H9 (cell line): Measurements from ENCODE around the gene RGS5. TPM values are rescaled to one million over a fixed set of nuclear protein-coding genes. Genes with fewer than 3 reads are reported as not detected.

Experiments used
- DNase-seq: peaks from one replicate; pipeline ENCODE4 v3.0.0-alpha.2; 2017
- H2AFZ ChIP-seq: one replicate; pipeline ENCODE4 v1.6.1; 2013; ENCODE audit warnings: mild to moderate bottlenecking, low read length, control low read depth, moderate library complexity
- H2AK5ac ChIP-seq: 2 replicates; pipeline ENCODE4 v1.6.1; 2013; ENCODE audit warnings: low read length, control low read depth, mixed read lengths; ENCODE audit not compliant: insufficient read length
- H2BK120ac ChIP-seq: one replicate; pipeline ENCODE4 v1.6.1; 2013; ENCODE audit warnings: low read depth, mild to moderate bottlenecking, low read length, control low read depth, inconsistent platforms; ENCODE audit not compliant: poor library complexity, severe bottlenecking
- H2BK12ac ChIP-seq: 2 replicates; pipeline ENCODE4 v1.6.1; 2013; ENCODE audit warnings: low read length, control low read depth, mixed read lengths, low read depth; ENCODE audit not compliant: insufficient read length
- H2BK15ac ChIP-seq: 2 replicates; pipeline ENCODE4 v1.6.1; 2013; ENCODE audit warnings: low read depth, low read length, control low read depth
- H2BK20ac ChIP-seq: one replicate; pipeline ENCODE4 v1.6.1; 2013; ENCODE audit warnings: low read depth, mild to moderate bottlenecking, low read length, control low read depth, inconsistent platforms; ENCODE audit not compliant: poor library complexity, severe bottlenecking
- H2BK5ac ChIP-seq: 2 replicates; pipeline ENCODE4 v1.6.1; 2013; ENCODE audit warnings: low read length, control low read depth, mixed read lengths; ENCODE audit not compliant: insufficient read length
- H3K14ac ChIP-seq: 2 replicates; pipeline ENCODE4 v1.6.1; 2013; ENCODE audit warnings: low read length, control low read depth; ENCODE audit not compliant: insufficient read depth
- H3K18ac ChIP-seq: 2 replicates; pipeline ENCODE4 v1.6.1; 2013; ENCODE audit warnings: low read depth, mild to moderate bottlenecking, mixed read lengths, low read length, control low read depth; ENCODE audit not compliant: insufficient read length
- H3K23ac ChIP-seq: 2 replicates; pipeline ENCODE4 v1.6.1; 2013; ENCODE audit warnings: low read length, control low read depth, mixed read lengths, low read depth; ENCODE audit not compliant: insufficient read length
- H3K23me2 ChIP-seq: 2 replicates; pipeline ENCODE4 v1.6.1; 2013; ENCODE audit warnings: low read depth, mild to moderate bottlenecking, mixed read lengths, low read length, control low read depth; ENCODE audit not compliant: insufficient read length, poor library complexity, severe bottlenecking
- H3K27ac ChIP-seq: 2 replicates; pipeline ENCODE4 v1.5.1; 2013; ENCODE audit warnings: low read length, control low read depth, mixed read lengths, low read depth; ENCODE audit not compliant: insufficient read length
- H3K27me3 ChIP-seq: 2 replicates; pipeline ENCODE4 v1.6.1; 2013; ENCODE audit warnings: low read length, control low read depth, inconsistent platforms; ENCODE audit not compliant: insufficient read depth
- H3K4ac ChIP-seq: 2 replicates; pipeline ENCODE4 v1.6.1; 2013; ENCODE audit warnings: low read depth, mild to moderate bottlenecking, control low read depth, inconsistent platforms, low read length, moderate library complexity
- H3K4me1 ChIP-seq: 2 replicates; pipeline ENCODE4 v1.6.1; 2013; ENCODE audit warnings: low read length, control low read depth, inconsistent platforms; ENCODE audit not compliant: insufficient read depth
- H3K4me2 ChIP-seq: 2 replicates; pipeline ENCODE4 v1.6.1; 2013; ENCODE audit warnings: low read length, control low read depth, mixed read lengths; ENCODE audit not compliant: insufficient read length, insufficient read depth
- H3K56ac ChIP-seq: 2 replicates; pipeline ENCODE4 v1.6.1; 2013; ENCODE audit warnings: low read depth, mild to moderate bottlenecking, mixed read lengths, low read length, control low read depth; ENCODE audit not compliant: insufficient read length
- H3K79me1 ChIP-seq: 2 replicates; pipeline ENCODE4 v1.6.1; 2013; ENCODE audit warnings: low read depth, mild to moderate bottlenecking, moderate library complexity, low read length, control low read depth, inconsistent platforms; ENCODE audit not compliant: insufficient read depth, poor library complexity, severe bottlenecking
- H3K79me2 ChIP-seq: 2 replicates; pipeline ENCODE4 v1.6.1; 2013; ENCODE audit warnings: low read length, control low read depth, inconsistent platforms; ENCODE audit not compliant: insufficient read depth
- H3K9ac ChIP-seq: 2 replicates; pipeline ENCODE4 v1.6.1; 2013; ENCODE audit warnings: low read length, control low read depth, mixed read lengths; ENCODE audit not compliant: insufficient read length; ENCODE audit errors: extremely low read depth
- H3K9me3 ChIP-seq: one replicate; pipeline ENCODE4 v1.6.1; 2013; ENCODE audit warnings: low read depth, low read length, inconsistent platforms; ENCODE audit not compliant: control insufficient read depth
- H3T11ph ChIP-seq: one replicate; pipeline ENCODE4 v1.6.1; 2013; ENCODE audit warnings: mild to moderate bottlenecking, low read length, control low read depth, inconsistent platforms
- H4K20me1 ChIP-seq: one replicate; pipeline ENCODE4 v1.6.1; 2013; ENCODE audit not compliant: control insufficient read depth, insufficient read length, insufficient read depth
- H4K5ac ChIP-seq: 2 replicates; pipeline ENCODE4 v1.6.1; 2013; ENCODE audit warnings: low read depth, mild to moderate bottlenecking, mixed read lengths, low read length, control low read depth; ENCODE audit not compliant: insufficient read length
- H4K8ac ChIP-seq: replicated peaks from 2 replicates; pipeline ENCODE4 v1.6.1; 2013; ENCODE audit warnings: low read length, control low read depth, mixed read lengths, low read depth; ENCODE audit not compliant: insufficient read length
- H4K91ac ChIP-seq: 2 replicates; pipeline ENCODE4 v1.6.1; 2013; ENCODE audit warnings: low read depth, mild to moderate bottlenecking, moderate library complexity, mixed read lengths, low read length, control low read depth; ENCODE audit not compliant: insufficient read length
- H3K27ac Mint-ChIP-seq, 3 experiments: 2 replicates in 2 of 3; 3 replicates in 1 of 3; pipeline ENCODE4 v1.8.0; 2020 to 2021; ENCODE audit warnings: mixed read lengths in 3 of 3, mild to moderate bottlenecking in 1 of 3, moderate library complexity in 1 of 3
- H3K27me3 Mint-ChIP-seq: 2 replicates; pipeline ENCODE4 v1.8.0; 2021; ENCODE audit warnings: low read depth, mild to moderate bottlenecking, moderate library complexity, mixed read lengths
- H3K36me3 Mint-ChIP-seq, 3 experiments: 2 replicates in 2 of 3; 3 replicates in 1 of 3; pipeline ENCODE4 v1.8.0; 2020 to 2021; ENCODE audit warnings: low read depth in 3 of 3, mixed read lengths in 3 of 3; ENCODE audit not compliant: insufficient read depth in 1 of 3
- H3K4me1 Mint-ChIP-seq, 2 experiments: 2 replicates each; pipeline ENCODE4 v1.8.0; 2020; ENCODE audit warnings: mixed read lengths in 2 of 2
- H3K4me3 Mint-ChIP-seq, 2 experiments: 2 replicates in 1 of 2; 3 replicates in 1 of 2; pipeline ENCODE4 v1.8.0; 2020 to 2021; ENCODE audit warnings: mild to moderate bottlenecking in 2 of 2, mixed read lengths in 2 of 2, moderate library complexity in 1 of 2
- H3K9me3 Mint-ChIP-seq, 2 experiments: 2 replicates in 1 of 2; 3 replicates in 1 of 2; pipeline ENCODE4 v1.8.0; 2020; ENCODE audit warnings: mild to moderate bottlenecking in 2 of 2, mixed read lengths in 2 of 2, moderate library complexity in 1 of 2
- WGBS: extraction: QIAGEN DNeasy Blood & Tissue Kit; methylation state at CpG from one replicate; pipeline ENCODE4 v1.1.7; 2013; ENCODE audit warnings: missing lambda C conversion rate, low lambda C conversion rate, mixed read lengths; ENCODE audit not compliant: insufficient read length; ENCODE audit errors: extremely low coverage; 5-methylcytosine and 5-hydroxymethylcytosine counted together
- total RNA-seq: library from RNA; stranded (reverse); gene quantifications from 2 replicates; pipeline ENCODE4 v1.2.1, GENCODE V29; 2021
- TF ChIP-seq, protein P1 (sequence below): fragments of 200-600 bp; sonication (generic); conservative IDR thresholded peaks from 3 replicates; pipeline ENCODE4 v1.8.0; 2021; ENCODE audit warnings: antibody characterized with exemption, mild to moderate bottlenecking

The RGS5 gene
- total RNA-seq, 1 experiment from 2014 or later: 30.1 TPM

DNA sequence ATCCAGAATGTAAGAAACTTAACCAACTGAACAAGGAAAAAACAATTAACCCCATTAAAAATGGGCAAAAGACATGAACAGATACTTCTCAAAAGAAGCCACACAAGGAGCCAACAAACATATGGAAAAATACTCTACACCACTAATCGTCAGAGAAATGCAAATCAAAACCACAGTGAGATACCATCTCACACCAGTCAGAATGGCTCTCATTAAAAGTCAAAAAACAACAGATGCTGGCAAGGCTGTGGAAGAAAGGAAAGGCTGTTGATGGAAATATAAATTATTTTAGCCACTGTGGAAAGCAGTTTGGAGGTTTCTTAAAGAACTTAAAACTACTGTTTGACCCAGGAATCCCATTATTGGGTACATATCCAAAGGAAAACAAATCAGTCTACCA, 82.3 kb downstream of the RGS5 start:
- Histone ChIP-seq H3K79me2 (no peaks in the 10 kb centered on the region), H3K79me1 (no peaks in the 10 kb centered on the region), H2BK5ac (no peak overlapping the region), H3K27ac (no peak overlapping the region), H3K9me3 (no peaks in the 10 kb centered on the region), H2BK12ac (no peak overlapping the region), H3K4me2 (no peak overlapping the region), H4K5ac (no peak overlapping the region), H3T11ph (no peak overlapping the region), H2AFZ (no peak overlapping the region), H4K8ac (no peak overlapping the region), H3K23ac (no peak overlapping the region), H3K4ac (no peak overlapping the region), H3K56ac (no peak overlapping the region), H3K14ac (no peak overlapping the region), H3K4me1 (no peaks in the 10 kb centered on the region), H2BK20ac (no peak overlapping the region), H3K23me2 (no peaks in the 10 kb centered on the region), H3K27me3 (no peaks in the 10 kb centered on the region), H4K91ac (no peak overlapping the region), H2BK120ac (no peak overlapping the region), H2AK5ac (no peak overlapping the region), H3K18ac (no peak overlapping the region), H2BK15ac (no peak overlapping the region), H3K9ac (no peak overlapping the region), H4K20me1 (no peaks in the 10 kb centered on the region)
- DNase-seq: no peak
- Mint-ChIP-seq H3K4me1 (no peaks in the 10 kb centered on the region), H3K4me3 (no peak overlapping the region), H3K36me3 (no peaks in the 10 kb centered on the region), H3K9me3 (no peaks in the 10 kb centered on the region), H3K27ac (no peak overlapping the region), H3K27me3 (no peaks in the 10 kb centered on the region; the same call in 1 of the 2 replicates)
- TF ChIP-seq, protein P1, sequence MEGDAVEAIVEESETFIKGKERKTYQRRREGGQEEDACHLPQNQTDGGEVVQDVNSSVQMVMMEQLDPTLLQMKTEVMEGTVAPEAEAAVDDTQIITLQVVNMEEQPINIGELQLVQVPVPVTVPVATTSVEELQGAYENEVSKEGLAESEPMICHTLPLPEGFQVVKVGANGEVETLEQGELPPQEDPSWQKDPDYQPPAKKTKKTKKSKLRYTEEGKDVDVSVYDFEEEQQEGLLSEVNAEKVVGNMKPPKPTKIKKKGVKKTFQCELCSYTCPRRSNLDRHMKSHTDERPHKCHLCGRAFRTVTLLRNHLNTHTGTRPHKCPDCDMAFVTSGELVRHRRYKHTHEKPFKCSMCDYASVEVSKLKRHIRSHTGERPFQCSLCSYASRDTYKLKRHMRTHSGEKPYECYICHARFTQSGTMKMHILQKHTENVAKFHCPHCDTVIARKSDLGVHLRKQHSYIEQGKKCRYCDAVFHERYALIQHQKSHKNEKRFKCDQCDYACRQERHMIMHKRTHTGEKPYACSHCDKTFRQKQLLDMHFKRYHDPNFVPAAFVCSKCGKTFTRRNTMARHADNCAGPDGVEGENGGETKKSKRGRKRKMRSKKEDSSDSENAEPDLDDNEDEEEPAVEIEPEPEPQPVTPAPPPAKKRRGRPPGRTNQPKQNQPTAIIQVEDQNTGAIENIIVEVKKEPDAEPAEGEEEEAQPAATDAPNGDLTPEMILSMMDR: no peak
- no CpG with 5 or more reads among the region's 1 CpG for WGBS
